GM18907 (cell line): ENCODE data around the gene BICD1.
A peak's percentile ranks its signal among the peaks of the same experiment; 100 is the strongest.
"Not testable (repeated sequence)": the region's sequence is repeated elsewhere in the genome, so short reads cannot be mapped to it uniquely, and the experiment has no call there.

ENCODE experiments used
- ATAC-seq: cut with Tn5 transposase; IDR thresholded peaks from one replicate; pipeline ENCODE4 v1.9.1; 2021; ENCODE audit warnings: mild to moderate bottlenecking, moderate library complexity; ENCODE audit not compliant: unreplicated experiment

Gene BICD1

DNA sequence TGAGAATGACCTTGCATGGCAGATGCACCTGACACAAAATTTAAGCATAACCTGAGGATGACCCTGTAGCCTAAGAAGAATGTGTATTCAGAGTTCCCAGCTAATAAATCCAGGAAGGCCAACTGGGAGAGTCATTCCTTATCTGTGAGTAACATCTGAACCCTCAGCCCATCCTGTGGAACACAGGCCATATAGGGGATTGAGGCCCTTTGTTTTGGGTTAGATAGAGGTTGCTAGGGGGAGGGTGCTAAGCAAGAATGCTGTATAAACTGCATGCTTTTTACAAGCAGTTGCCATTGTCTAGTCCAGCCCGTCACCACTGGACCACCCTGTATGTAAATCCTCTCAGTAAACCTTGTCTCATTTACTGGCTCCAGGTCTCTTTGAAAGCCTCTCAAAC lies 77.0 kb downstream of the BICD1 start:
- no peak for ATAC-seq

DNA sequence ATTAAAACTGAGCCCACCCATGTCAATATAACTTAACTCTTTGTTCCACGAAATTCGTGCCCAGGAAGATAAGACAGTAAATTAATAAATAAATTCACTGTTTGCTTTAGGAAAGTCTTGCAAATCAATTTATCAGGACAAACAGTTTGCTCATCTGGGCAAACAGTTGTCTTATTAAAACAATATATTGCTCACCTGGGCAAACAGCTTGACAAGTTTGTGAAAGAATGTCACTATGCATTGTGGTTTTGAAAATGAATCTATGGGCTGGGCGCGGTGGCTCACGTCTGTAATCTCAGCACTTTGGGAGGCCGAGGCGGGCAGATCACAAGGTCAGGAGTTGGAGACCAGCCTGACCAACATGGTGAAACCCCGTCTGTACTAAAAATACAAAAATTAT lies 80.5 kb downstream of the BICD1 start:
- ATAC-seq: not testable (repeated sequence)

DNA sequence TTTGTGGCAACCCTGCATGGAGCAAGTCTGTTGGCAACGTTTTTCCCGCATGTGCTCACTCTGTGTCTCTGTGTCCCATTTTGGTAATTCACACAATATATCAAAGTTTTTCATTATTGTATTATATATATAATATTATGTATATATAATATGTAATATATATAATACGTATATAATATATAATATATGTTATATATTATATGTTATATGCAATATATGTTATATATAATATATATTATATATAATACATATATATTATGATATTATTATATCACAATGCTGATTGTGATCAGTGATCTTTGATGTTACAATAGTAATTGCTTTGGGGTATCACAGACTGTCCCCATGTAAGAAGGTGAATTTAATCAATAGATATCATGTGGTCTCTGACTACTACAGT lies 84.8 kb downstream of the BICD1 start:
- no peak for ATAC-seq

DNA sequence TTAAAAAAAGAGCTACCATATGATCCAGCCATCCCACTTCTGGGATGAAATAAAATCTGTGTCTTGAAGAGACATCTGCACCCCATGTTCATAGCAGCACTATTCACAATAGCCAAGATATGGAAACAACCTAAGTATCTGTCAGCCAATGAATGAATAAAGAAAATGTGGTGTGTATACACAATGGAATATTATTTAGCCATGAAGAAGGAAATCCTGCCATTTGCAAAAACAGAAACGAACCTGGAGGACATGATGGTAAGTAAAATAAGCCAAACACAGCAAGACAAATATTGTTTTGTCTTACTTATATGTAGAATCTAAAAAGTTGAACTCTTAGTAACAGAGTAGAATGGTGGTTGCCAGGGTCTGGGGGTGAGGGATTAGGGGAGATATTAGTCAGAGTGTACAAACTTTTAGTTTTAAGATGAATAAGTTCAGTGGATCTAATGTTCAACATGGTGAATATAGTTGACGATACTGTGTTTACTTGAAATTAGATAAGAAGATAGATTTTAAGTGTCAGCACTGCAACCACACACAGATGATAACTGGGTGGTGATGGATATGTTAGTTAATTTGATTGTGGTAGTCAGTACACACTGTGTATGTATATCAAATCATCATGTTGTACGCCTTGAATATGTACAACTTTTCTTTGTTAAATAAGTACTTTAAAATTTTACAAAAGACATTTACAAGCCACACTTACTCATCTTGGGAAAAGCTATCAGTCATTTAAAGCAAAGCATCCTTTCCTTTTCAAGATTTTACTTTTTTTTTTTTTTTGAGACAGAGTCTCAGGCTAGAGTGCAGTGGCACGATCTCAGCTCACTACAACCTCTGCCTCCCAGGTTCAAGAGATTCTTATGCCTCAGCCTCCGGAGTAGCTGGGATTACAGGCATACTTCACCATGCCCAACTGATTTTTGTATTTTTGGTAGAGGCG lies 89.9 kb downstream of the BICD1 start:
- ATAC-seq: peak; percentile 33

DNA sequence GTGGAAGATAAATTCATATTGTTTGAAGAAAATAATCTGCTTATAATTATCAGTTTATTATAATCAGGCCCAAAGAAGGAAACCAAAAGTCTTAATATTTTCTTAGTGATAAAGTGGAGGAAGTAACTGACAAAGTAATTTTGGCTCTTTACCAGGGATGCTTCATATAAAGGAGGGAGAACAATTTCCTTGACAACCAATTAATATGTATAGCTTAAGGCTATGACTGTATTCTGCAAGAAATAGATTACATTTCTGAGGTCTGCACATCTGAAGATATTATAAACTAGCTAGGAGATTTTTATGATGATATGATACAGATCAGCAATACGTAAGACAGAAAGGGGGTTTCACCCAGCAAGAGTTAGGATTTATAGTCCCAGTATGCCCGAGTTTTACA lies 90.8 kb downstream of the BICD1 start:
- no peak for ATAC-seq

DNA sequence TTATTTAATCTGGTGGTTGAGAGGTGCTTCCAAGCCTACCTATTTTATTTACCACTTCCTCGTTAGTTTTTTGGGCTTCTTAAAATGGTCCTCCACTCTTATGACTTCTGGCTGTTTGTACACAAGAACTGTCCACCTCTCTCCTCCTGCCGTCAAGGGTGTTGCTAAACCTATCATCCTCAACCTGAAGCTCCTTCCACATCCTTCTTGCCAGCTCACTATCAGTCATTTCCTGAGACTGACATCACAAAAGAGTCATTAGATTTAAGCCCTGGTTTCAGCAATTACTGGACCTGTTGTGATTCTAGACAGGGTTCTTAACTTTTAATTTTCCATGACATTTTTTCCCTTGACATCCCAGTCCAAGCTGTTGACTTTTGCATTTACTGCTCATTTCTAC lies 91.9 kb downstream of the BICD1 start:
- ATAC-seq: no peak

DNA sequence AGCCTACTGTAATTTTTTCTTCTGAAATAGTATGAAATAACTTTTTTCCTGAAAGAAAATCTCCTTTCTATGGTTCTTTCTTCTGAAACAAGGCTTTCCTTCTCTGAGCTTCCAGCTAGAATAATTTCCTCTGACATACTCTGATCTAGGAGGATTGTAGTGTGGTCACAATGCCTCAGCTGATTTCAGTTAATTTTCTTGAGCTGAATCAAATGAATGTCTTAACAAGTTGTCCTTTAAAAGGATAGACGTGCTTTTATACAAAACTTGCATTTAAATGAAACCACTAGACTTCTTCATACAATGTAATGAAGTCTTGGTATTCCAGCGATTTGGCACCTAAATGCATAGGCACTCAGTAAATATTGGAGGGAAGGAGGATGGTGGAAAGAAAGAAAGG lies 94.4 kb downstream of the BICD1 start:
- ATAC-seq: no peak

DNA sequence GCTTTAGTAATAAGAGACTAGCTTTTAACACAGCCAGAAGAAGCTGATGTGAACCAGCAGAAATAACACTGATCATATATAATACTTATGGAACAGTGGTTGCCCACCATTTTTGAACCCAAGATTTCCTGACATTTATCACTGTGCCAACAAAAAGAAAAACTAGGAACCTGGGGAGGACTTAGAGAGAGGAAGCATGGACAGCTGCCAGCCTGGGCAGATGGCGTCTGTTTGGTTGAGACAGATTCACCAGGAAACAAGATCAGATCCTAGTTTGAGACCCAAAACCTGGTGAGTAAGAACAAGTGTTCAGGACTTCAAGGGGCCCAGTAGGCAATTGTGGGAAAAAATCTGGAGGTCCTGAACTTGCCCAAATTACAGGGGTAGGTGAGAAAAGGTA lies 95.3 kb downstream of the BICD1 start:
- no peak for ATAC-seq

DNA sequence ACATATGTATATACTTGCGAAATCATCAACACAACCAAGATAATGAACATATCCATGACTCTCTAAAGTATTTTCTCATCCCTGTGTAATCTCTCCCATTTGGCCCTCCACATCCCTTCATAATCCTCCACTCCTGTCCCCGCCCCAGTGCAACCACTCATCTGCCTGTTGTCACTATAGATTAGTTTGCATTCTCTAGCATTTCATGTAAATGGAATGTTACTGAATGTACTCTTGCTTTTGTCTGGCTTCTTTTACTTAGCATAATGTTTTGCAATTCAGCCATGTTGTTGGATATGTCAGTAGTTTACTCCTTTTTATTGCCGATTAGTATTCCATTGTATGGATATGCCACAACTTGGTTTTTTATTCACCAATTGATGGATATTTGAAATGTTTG lies 99.1 kb downstream of the BICD1 start:
- no peak for ATAC-seq

DNA sequence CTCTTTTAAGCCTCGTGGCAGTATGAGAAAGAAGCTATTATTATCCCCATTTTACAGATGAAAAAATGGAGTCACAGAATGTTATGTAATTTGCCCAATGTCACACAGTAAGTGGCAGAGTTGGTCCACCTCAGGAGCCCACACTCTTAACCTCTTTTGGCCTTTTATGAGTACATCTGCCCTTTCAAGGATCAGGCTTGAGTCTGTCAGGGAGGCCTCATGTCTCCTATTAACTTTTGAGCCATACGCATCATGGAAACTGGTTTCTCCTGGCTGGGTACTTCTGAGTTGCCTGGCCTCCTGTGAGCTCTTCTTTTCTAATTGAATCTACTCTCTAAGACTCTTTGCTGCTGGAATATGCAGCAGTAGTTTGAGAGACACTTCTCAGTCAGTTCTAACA lies 101.7 kb downstream of the BICD1 start:
- ATAC-seq: no peak

DNA sequence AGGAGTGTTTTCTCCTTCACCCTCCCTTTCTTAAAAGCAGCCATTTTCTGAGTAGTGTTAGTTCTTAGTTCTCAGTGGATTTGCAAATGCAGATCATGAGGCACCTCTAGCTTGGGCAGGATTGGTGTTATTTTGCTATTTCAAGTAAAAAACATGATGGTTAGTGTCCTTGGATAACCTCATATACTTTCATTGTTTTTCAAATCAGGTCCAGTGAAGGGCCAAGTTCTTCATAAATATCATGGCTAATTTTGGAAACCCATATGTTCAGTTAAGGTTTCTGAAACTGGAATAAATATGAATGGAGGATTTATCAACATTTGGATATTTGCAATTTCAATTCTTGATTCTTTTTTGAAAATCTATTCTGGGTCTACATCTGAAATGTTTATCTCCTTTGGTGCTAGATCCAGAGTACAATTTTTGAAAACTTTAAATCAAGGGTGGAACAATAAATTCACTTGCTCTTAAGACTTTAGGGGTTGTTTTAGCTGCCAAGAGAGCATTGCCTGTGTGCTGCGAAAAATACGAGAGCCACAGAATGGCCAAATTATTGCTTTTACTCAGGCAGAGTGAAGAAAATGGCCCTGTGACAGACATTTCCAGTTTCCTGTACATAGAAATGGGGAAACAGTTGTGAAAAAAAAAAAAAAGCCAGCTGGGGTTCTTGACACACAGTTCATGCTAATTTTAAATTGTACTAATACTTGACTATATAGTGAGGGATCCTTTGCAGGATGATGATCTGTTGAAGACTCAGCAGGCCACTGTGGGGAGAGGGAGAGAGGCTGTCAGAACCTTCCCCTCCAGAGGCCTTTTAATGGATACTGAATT lies 104.6 kb downstream of the BICD1 start:
- no peak for ATAC-seq

DNA sequence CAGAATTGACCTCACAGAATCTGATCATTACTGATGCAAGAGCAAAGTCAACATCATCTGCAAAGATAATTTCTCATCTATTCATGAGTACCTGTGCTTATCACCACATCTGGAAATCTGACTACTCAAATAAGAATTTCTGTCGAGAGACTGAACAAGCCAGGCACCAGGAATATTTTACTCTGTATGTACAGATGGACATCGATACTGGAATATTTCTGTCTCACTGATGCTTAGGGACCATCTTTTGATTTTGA lies 105.2 kb downstream of the BICD1 start:
- no peak for ATAC-seq

DNA sequence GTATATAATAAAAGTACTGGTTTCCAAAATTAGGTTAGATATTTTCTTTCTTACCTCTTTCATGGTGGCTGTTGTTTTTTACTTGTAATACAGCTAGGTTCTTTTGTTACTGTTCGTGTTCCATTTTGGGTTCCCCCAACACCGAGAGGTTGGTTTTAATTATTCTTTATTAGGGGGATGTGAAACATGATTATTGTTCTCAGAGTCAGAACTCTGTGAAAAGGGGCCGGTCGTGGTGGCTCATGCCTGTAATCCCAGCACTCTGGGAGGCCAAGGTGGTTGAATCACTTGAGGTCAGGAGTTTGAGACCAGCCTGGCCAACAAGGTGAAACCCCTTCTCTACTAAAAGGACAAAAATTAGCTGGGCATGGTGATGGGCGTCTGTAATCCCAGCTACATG lies 108.1 kb downstream of the BICD1 start:
- ATAC-seq: no peak

DNA sequence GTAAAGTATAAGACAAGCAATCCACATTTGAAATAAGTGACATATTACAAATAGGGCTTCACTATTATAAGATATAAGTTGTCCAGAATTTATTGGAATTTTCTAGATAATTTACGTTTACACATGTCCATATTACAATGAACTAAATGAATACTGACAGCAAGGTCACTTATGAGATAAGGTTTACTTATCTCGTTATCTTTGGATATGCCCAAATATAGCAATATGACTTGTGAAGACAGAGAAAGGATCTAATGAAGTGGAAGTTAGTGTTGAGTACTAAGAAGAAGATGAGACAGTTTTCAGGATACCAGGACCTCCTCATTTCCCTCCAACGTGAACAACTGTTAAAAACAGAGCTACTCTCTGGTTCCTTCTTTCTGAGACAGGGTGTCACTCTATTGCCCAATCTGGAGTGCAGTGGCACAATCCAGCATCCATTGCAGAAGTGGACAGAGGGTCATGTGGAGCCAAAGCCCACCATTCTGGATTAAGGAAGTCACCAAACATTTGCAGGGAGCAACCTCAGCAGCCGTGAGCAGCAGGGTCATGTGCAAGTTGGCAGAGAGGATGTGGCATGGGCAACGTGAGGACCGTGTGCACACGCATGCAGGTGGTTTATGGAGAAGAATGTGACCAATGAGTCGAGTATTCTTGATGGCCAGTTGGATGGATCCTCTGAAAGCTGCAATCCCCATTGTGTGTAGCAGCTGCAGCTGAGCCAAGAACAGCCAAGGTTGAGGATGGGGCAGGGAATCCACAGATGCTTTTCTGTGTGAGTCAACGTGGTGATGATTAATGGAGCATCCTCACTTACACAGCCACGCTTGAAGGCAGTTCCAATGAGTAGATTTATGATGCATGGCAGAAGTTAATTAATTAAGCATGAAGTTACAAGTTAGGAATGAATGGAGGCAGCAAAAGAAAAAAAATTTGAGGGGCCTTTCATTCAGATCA lies 111.0 kb downstream of the BICD1 start:
- no peak for ATAC-seq

DNA sequence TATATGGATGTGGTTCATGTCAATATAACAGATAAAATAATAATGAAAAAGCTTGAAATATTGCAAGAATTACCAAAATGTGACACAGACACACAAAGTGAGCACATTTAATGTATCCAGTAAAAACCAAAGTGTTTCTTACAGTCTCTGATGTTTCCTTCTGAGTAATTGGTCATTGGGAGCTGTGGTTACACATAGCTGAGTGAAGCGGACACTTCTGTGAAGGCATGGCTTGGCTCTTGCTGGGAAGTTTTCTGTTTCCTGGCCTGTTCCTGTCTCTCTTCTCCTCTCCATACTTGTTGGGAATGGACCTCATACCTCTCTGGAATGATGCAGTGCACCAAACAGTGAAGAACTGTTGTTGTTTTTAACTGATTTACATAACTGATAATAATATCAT lies 117.3 kb downstream of the BICD1 start:
- no peak for ATAC-seq

DNA sequence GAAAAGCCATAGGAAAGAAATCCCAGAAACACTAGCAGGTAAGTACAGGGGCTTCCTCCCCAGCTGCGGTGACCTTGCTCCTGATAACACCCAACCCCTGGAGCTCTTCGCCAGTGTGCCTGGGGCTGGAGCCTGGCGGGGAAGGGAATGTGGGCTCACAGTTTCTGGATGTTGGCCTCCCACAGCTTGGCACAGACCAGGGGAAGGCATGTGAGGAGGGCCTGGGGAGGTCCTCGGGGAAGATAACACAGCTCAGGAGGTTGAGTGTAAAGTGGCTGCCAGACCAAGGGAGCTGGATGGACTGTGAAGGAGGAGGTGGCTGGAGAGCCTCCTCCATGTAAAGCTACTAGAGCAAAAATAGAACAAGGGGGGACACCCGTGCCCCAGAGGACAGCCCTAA lies 120.1 kb downstream of the BICD1 start:
- ATAC-seq: no peak

DNA sequence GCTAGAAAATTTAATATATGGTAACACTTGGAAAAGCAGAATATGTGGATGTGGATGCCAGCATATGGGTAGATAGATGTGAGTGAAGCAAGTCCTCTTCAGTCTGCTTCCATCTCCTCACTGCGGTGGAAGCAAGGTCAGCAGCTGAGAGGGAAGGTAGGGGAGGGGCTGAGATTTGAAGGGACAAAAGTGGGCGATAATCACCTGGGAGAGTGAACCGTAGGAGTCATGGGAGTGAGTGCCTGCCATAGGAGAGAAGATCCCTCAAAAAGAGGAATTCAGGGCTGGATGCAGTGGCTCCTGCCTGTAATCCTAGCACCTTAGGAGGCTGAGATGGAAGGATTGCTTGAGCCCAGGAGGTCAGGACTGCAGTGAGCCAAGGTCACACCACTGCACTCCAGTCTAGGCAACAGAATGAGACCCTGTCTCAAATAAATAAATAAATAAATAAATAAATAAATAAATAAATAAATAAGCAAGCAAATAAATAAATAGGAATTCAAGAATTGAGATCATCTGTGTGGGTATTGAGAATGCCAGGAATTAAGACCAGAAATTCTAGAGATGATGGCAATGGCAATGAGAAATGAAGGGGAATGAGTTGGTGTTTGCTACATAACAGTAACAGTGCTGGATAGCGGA lies 123.4 kb downstream of the BICD1 start:
- ATAC-seq: no peak

DNA sequence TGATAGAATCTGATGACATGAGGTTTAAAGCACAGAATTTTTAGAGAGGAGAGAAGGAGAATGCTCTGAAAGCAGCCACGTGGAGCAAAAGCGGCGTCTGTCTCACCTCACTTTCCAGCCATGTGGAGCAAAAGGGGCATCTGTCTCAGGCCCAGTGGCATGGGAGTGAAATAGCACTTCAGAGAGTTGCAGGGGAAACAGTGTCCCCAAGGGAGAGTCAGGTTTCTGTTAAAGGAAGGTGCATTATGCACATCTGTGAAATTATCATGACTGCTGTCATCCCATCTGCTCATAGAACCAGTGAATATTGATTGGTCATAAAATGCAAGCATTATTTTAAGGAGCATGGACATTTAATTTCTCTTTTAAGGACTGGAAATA lies 124.0 kb downstream of the BICD1 start:
- ATAC-seq: peak; percentile 76

DNA sequence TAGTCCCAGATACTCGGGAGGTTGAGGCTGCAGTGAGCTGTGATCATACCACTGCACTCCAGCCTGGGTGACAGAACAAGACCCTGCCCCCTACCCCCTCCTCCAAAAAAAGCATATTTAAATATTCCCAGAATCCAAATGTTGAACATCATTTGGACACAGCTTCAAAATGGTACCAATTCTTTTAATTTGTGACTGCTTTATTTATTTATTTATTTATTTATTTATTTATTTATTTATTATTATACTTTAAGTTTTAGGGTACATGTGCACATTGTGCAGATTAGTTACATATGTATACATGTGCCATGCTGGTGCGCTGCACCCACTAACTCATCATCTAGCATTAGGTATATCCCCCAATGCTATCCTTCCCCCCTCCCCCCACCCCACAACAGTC lies 124.7 kb downstream of the BICD1 start:
- ATAC-seq: not testable (repeated sequence)

DNA sequence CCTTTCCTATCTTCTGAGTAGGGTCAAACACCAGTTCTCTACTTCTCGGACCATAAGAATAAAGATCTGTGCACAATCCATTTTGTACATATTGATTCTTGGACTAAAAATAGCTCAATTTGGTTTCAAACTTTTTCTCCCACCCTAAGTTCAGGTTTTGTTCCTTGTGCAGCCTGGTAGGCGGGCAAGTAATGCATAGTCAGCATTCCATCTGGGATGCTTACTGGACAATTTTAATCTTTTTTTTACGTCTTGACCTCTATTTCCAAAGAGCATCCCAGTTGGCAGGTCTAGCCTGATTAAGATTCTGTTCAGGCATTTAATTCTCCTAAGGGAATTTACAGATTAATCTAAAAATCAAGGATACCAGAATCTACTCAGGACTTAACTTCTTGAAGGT lies 126.9 kb downstream of the BICD1 start:
- no peak for ATAC-seq

DNA sequence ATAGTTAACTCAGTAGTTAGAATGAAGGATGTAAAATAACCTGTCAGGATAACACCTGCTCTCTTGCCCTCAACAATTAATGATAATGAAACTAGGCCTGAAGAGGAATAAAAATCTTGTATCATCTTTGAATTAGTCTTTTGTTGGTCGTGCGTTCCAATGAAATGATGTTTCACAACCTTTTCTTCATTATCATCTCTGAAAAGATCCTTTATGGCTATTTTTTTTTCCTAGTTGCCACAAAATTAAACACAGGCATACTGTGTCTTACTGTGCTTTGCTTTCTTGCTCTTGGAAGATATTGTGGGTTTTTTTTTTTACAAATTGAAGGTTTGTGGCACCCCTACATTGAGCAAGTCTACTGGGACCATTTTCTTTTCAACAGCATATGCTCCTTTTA lies 128.6 kb downstream of the BICD1 start:
- no peak for ATAC-seq
